HEK293 (cell line): ENCODE results near the gene CHST8.

Experiments used
- CTCF ChIP-seq: fragments of 450-650 bp; formaldehyde crosslinking; IDR thresholded peaks from 2 replicates; pipeline ENCODE4 v1.5.1; 2016; ENCODE audit warnings: missing biosample characterization, missing genetic modification characterization
- PBX3 ChIP-seq: sonication (generic); formaldehyde crosslinking; IDR thresholded peaks from 2 replicates; pipeline ENCODE4 v1.8.1; 2022; ENCODE audit warnings: mild to moderate bottlenecking, moderate library complexity, missing genetic modification reagents
- ZNF133 ChIP-seq: fragments of 450-650 bp; formaldehyde crosslinking; IDR thresholded peaks from 2 replicates; pipeline ENCODE4 v1.5.1; 2016; ENCODE audit warnings: missing biosample characterization, missing genetic modification characterization
- ZNF138 ChIP-seq: fragments of 450-650 bp; formaldehyde crosslinking; IDR thresholded peaks from 2 replicates; pipeline ENCODE4 v1.5.1; 2016; ENCODE audit warnings: missing biosample characterization, missing genetic modification characterization, borderline replicate concordance
- ZNF221 ChIP-seq: fragments of 450-650 bp; formaldehyde crosslinking; IDR thresholded peaks from 2 replicates; pipeline ENCODE4 v1.5.1; 2017; ENCODE audit warnings: missing biosample characterization, missing genetic modification characterization, borderline replicate concordance
- ZNF302 ChIP-seq: fragments of 450-650 bp; formaldehyde crosslinking; IDR thresholded peaks from 2 replicates; pipeline ENCODE4 v1.5.1; 2016; ENCODE audit warnings: missing biosample characterization, missing genetic modification characterization, low read depth
- ZNF747 ChIP-seq: fragments of 450-650 bp; formaldehyde crosslinking; IDR thresholded peaks from 2 replicates; pipeline ENCODE4 v1.5.1; 2016; ENCODE audit warnings: missing biosample characterization, missing genetic modification characterization
- TF ChIP-seq, protein P1 (sequence below): fragments of 450-650 bp; formaldehyde crosslinking; optimal IDR thresholded peaks from 2 replicates; pipeline ENCODE3; 2016; ENCODE audit warnings: missing biosample characterization, mild to moderate bottlenecking, missing genetic modification characterization

- TF ChIP-seq ZNF221 (tag by site-specific recombination) (no peak), ZNF133 (tag by site-specific recombination) (no peak), ZNF302 (tag by site-specific recombination) (no peak), ZNF138 (tag by site-specific recombination) (no peak), CTCF (tag by site-specific recombination) (no peak), PBX3 (CRISPR knock-in tag) (no peak), ZNF747 (tag by site-specific recombination) (no peak)
- TF ChIP-seq, protein P1, sequence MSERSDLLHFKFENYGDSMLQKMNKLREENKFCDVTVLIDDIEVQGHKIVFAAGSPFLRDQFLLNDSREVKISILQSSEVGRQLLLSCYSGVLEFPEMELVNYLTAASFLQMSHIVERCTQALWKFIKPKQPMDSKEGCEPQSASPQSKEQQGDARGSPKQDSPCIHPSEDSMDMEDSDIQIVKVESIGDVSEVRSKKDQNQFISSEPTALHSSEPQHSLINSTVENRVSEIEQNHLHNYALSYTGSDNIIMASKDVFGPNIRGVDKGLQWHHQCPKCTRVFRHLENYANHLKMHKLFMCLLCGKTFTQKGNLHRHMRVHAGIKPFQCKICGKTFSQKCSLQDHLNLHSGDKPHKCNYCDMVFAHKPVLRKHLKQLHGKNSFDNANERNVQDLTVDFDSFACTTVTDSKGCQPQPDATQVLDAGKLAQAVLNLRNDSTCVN, result no peak
Measured at GRCh38 chr19:33686262-33686661, 64.5 kb downstream of the CHST8 start.
